ENCODE data around the gene MYO1G.

DNA sequence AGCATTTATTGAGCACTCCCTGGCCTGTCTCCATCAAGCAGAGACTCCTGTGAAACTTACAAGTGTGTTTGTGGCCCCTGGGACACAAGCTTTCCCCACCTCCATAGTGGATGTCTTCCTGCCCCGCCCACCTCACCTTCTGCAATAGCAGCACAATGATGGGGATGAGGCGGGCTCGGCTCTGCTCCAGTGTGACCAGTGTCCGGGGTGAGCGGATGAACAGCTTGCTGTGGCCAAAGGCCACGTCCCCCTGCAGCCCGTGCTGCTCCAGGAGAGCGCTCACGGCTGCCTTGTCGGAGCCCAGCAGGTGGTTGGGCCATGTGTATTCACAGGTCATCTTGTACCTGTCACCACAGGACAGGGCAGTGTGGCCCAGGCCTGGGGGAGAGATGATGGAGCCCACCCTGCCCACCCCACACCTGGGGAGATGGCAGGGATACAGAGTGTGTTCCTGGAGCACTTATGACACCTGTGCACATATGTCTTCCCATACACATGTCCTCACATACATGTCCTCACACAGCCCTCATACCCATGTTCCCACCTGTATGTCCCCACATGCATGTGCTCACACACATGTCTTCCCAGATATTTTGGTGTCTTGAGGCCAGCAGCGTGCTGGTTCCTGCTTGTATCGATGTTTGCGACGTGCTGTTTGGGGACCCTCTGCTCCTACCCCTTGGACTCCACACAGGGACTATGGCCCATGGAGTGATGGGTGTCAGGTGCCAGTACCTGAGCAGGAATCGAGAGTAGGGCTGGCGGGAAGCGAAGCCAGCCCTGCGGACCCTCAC, 12.7 kb downstream of the MYO1G start:
- TF ChIP-seq, protein P1, sequence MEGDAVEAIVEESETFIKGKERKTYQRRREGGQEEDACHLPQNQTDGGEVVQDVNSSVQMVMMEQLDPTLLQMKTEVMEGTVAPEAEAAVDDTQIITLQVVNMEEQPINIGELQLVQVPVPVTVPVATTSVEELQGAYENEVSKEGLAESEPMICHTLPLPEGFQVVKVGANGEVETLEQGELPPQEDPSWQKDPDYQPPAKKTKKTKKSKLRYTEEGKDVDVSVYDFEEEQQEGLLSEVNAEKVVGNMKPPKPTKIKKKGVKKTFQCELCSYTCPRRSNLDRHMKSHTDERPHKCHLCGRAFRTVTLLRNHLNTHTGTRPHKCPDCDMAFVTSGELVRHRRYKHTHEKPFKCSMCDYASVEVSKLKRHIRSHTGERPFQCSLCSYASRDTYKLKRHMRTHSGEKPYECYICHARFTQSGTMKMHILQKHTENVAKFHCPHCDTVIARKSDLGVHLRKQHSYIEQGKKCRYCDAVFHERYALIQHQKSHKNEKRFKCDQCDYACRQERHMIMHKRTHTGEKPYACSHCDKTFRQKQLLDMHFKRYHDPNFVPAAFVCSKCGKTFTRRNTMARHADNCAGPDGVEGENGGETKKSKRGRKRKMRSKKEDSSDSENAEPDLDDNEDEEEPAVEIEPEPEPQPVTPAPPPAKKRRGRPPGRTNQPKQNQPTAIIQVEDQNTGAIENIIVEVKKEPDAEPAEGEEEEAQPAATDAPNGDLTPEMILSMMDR (conservative IDR thresholded peaks at IDR 0.05; ENCODE audit: low read length) = no peak
- no peak for TF ChIP-seq EZH2phosphoT487 (IDR thresholded peaks at IDR 0.05; ENCODE audit: borderline replicate concordance, low read depth, low read length)

Measured in OCI-LY7 (cell line).